HUDEP-2 (cell line): ENCODE measurements around the gene NSUN2.

ENCODE experiments used
- DNase-seq, 76 experiments: peaks; one replicate each; lab custom pipeline; 2025; ENCODE audit not compliant: unreplicated experiment in 76 of 76; lab: John Stamatoyannopoulos, UW

Gene NSUN2

GRCh38 chr5:6607559-6607936 lies 25.3 kb downstream of the NSUN2 start:
- no peak for DNase-seq

- DNase-seq: no peak
Observed at GRCh38 chr5:6606884-6607558, 25.8 kb downstream of the NSUN2 start.

GRCh38 chr5:6604946-6605345 lies 27.9 kb downstream of the NSUN2 start:
- DNase-seq: no peak

- no peak for DNase-seq
Observed at GRCh38 chr5:6604341-6604740, 28.5 kb downstream of the NSUN2 start.

- no peak for DNase-seq
Observed at GRCh38 chr5:6603643-6604042, 29.2 kb downstream of the NSUN2 start.

GRCh38 chr5:6602441-6602840 lies 30.4 kb downstream of the NSUN2 start:
- DNase-seq: no peak

GRCh38 chr5:6601816-6602215 lies 31.0 kb downstream of the NSUN2 start:
- no peak for DNase-seq

- DNase-seq: no peak
Observed at GRCh38 chr5:6601271-6601670, 31.6 kb downstream of the NSUN2 start.

GRCh38 chr5:6599739-6600138 lies 33.1 kb downstream of the NSUN2 start:
- no peak for DNase-seq

- no peak for DNase-seq
Observed at GRCh38 chr5:6598351-6598900, 34.4 kb downstream of the NSUN2 start.

- DNase-seq: no peak
Observed at GRCh38 chr5:6597557-6597956, 35.3 kb downstream of the NSUN2 start.

GRCh38 chr5:6596388-6596787 lies 36.5 kb downstream of the NSUN2 start:
- DNase-seq: no peak

GRCh38 chr5:6595405-6595804 lies 37.4 kb downstream of the NSUN2 start:
- no peak for DNase-seq

GRCh38 chr5:6594066-6594465 lies 38.8 kb downstream of the NSUN2 start:
- no peak for DNase-seq

- no peak for DNase-seq
Observed at GRCh38 chr5:6593148-6594016, 39.5 kb downstream of the NSUN2 start.

- no peak for DNase-seq
Observed at GRCh38 chr5:6592601-6593000, 40.2 kb downstream of the NSUN2 start.

GRCh38 chr5:6591671-6592288 lies 41.1 kb downstream of the NSUN2 start:
- no peak for DNase-seq

GRCh38 chr5:6590581-6590980 lies 42.3 kb downstream of the NSUN2 start:
- no peak for DNase-seq

GRCh38 chr5:6587171-6587570 lies 45.7 kb downstream of the NSUN2 start:
- DNase-seq: no peak

- no peak for DNase-seq
Observed at GRCh38 chr5:6586647-6587042, 46.2 kb downstream of the NSUN2 start.

- DNase-seq: no peak
Observed at GRCh38 chr5:6585939-6586646, 46.8 kb downstream of the NSUN2 start.
